HAP-1 (cell line): ENCODE measurements around the gene TLR9.
A peak's percentile ranks its signal among the peaks of the same experiment; 100 is the strongest.

ENCODE experiments used
- DNase-seq, 2 experiments: peaks; one replicate each; pipeline ENCODE4 v3.0.0-alpha.2; 2016 to 2020; ENCODE audit warnings: low spot score in 2 of 2
- H3K27me3 ChIP-seq: fragments of 250-450 bp; sonication (Bioruptor Pico); 2 replicates; pipeline ENCODE4 v1.5.1; 2020; ENCODE audit warnings: low read depth, mild to moderate bottlenecking, moderate library complexity
- H3K36me3 ChIP-seq: fragments of 250-450 bp; sonication (Bioruptor Pico); replicated peaks from 2 replicates; pipeline ENCODE4 v1.5.1; 2020; ENCODE audit warnings: mild to moderate bottlenecking
- H3K4me1 ChIP-seq: fragments of 250-450 bp; sonication (Bioruptor Pico); 2 replicates; pipeline ENCODE4 v1.5.1; 2020; ENCODE audit warnings: mild to moderate bottlenecking
- H3K4me3 ChIP-seq: fragments of 250-450 bp; sonication (Bioruptor Pico); 2 replicates; pipeline ENCODE4 v1.5.1; 2020; ENCODE audit warnings: mild to moderate bottlenecking, moderate library complexity
- H3K9me3 ChIP-seq: fragments of 250-450 bp; sonication (Bioruptor Pico); 2 replicates; pipeline ENCODE4 v1.5.1; 2020; ENCODE audit warnings: mild to moderate bottlenecking, moderate library complexity
- in situ Hi-C: fragments of 300-500 bp; cut with MboI; formaldehyde crosslinking; loops from 3 replicates; pipeline ENCODE4 v1.14.3; 2020; ENCODE audit warnings: low sequenced_read_pairs, inconsistent platforms, mixed read lengths

Gene TLR9

DNA sequence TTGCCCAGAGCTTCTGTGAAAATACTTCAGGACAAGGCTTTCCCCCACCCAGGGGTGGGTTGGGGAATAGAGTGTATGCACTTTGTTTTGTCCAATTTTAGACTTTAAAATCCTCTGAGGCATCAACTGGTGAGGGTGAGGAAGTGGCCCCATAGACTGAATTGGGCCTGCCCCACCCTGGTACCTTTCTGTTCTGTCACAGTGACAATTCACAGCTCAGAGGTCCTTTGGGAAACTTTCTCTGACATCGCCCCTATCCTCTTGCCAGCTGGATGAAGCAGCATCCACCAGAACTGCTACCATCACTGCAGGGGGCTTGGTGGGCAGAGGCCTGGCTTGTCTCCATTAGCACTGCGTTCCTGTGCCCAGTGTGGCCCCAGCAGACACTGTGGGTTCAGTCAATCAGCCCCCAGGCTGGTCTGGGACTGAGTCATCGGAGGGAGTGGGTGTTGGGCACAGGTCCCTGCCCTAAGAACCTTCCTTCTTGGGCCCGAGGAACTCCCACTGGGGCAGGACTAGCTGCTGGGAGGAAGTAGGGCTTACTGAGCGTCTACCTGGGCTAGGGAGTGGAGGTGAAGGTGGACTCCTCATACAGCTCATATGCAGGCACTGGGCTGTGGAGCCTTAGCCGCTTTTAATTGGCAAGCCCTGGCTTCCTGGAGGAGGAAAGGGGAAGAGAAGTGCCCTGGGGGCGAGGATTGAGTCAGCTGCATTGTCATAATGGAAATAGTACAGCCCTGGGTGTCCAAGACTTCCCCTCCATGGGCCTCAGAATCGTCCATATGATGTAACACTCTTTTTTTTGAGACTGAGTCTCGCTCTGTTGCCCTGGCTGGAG, 18.6 kb upstream of the TLR9 start:
- in situ Hi-C loops, result no loop called here
- no peaks in the 10 kb centered on the region for H3K9me3 ChIP-seq
- peak in 1 of 2 experiments; percentile 49 for DNase-seq
- H3K36me3 ChIP-seq, result peaks cover 5% of the 10 kb centered on the region
- H3K27me3 ChIP-seq, result no peaks in the 10 kb centered on the region
- H3K4me1 ChIP-seq, result peaks cover 14% of the 10 kb centered on the region
- H3K4me3 ChIP-seq, result no peak overlapping the region

DNA sequence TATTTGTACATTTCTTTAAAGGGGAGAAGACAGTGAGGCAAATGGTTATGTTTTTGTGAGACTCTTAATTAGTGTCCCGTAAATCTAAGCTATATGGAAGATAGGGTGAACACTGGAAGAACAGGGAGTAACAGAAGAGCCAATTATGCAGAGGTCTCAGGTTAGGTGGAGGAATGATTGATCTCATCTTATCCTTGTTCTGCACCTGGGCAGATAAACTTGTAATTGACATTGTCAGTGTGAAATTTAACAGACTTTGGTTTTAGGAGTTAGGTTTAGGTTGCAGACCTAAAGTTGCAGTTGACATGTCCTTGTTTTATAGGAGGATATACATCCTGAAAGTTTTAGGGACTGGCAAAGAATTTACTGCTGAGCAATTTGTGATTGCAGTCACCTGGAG, 16.6 kb upstream of the TLR9 start:
- Histone ChIP-seq H3K27me3 (no peaks in the 10 kb centered on the region), H3K36me3 (no peaks in the 10 kb centered on the region), H3K4me3 (no peak overlapping the region), H3K4me1 (peaks cover 28% of the 10 kb centered on the region), H3K9me3 (no peaks in the 10 kb centered on the region)
- in situ Hi-C loops, result no loop called here
- DNase-seq, result no peak

DNA sequence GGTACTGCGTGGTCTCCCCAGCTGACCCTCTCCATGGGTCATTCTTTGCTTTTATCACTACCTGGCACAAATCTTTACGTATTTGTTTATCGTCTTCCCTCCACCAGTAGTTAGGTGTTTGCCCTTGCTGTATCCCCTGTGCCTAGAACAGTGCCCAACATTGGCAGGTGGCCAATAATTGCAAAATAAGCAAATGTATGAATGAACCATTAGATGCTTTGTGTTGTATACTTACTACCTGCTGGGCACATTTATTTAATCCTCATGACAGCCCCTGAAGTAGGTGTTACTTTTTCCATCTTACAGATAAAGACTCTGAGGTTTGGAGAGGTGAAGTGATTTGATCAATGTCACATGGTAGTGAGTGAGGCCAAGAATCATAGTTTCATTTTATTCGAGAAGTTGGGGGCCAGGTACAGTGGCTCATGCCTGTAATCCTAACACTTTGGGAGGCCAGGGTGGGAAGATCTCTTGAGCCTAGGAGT, 15.5 kb upstream of the TLR9 start:
- H3K4me1 ChIP-seq, result peaks cover 32% of the 10 kb centered on the region
- no peak overlapping the region for H3K4me3 ChIP-seq
- no peaks in the 10 kb centered on the region for H3K36me3 ChIP-seq
- in situ Hi-C loops, result no loop called here
- no peaks in the 10 kb centered on the region for H3K9me3 ChIP-seq
- H3K27me3 ChIP-seq, result no peaks in the 10 kb centered on the region
- no peak for DNase-seq

DNA sequence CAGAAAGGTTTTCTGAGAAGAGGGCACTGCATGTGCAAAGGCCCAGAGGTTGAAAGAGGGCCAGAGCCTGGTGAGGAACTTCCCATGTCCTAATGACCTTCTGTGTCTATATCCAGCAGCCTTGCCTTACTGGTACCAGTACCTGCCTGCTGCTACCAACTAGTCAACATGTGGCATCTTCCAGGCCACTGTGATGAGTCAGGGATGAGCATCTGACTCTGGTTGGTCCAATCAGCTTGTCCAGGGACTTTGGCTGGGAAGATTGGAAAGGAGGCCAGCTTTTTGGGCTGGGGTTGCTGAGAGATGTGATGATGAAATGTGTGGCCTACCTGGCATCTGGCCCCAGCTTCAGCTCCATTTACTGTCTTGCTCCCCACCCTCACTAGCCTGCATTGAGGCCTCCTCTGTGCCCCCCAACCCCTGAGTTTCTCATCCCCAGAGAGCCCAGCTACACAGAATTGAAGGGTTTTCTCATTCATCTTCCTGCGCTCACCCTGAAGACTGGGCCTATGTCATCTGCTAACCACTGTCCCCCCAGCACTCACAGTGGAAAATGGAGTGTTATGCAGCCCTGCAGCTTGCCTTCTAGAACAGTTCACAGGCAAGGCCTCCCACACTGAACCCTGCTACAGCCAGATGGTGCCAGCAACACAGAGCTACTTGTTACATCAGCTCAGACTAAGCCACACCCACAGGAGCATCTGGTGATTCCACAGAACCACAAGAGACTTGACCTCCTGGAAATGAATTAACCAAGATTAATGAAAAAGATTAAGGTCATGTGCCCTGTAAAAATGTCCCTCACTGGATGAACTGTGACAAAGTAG, 14.8 kb upstream of the TLR9 start:
- Histone ChIP-seq H3K36me3 (no peaks in the 10 kb centered on the region), H3K4me3 (peak overlapping the region; percentile 95), H3K9me3 (no peaks in the 10 kb centered on the region), H3K4me1 (peaks cover 30% of the 10 kb centered on the region), H3K27me3 (no peaks in the 10 kb centered on the region)
- peak in 1 of 2 experiments; percentile 47 for DNase-seq
- in situ Hi-C loops, result no loop called here

DNA sequence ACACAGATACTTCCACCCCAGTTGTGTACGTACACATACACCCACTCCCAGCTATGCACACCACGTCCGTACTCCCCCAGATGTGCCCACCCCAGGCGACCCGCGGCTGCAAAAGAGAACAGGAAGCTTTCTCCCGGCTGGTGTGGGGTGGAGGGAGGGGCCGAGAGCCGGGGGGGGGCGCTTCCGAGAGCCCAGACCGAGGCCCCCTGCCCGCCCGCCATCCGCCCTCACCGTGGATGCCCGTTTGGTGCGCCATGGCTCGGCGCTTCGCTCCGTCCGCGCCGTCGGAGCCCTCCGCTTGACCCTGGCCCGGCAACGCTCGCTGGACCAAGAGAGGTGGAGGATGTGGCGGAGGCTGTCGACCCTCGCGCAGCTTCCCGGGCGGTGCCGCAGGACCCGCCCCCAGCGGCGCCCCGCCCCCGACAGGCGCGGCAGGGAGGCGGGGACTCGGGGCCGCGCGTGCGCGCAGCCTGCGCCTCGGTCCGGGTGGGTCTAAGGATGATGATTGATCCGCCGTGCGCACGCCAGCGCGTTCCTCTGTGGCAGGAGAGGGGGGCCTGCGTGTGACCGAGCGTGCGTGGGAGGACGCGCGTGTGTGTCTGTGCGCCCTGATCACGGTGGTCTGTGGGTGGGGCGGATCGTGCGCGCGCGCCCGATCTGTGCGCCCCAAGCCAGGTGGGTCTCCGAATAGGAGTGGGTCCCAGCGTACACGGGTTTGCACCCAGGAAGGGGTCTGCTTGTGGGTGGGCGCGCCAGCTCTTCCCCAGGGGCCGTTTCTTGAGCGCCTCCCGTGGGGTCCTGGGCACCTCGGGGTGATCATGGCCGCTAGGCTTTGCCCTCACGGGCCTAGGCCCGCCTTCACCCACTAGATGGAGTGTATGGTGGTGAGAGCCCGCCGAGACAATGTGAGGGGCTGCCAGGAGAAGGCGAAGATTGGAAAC, 13.6 kb upstream of the TLR9 start, which contains the start of gene TWF2:
Gene TWF2, minus strand, starts transcription at position 398 of the 941 bp plus-strand sequence. Its CDS starts 142 bp downstream, at position 256.
- in situ Hi-C loops, result no loop called here
- Histone ChIP-seq H3K9me3 (no peaks in the 10 kb centered on the region), H3K4me1 (peaks cover 28% of the 10 kb centered on the region), H3K27me3 (no peaks in the 10 kb centered on the region), H3K4me3 (peak within 1 kb of the TSS; percentile 95), H3K36me3 (no peaks in the 10 kb centered on the region)
- DNase-seq, result peak; percentile 71 to 85

DNA sequence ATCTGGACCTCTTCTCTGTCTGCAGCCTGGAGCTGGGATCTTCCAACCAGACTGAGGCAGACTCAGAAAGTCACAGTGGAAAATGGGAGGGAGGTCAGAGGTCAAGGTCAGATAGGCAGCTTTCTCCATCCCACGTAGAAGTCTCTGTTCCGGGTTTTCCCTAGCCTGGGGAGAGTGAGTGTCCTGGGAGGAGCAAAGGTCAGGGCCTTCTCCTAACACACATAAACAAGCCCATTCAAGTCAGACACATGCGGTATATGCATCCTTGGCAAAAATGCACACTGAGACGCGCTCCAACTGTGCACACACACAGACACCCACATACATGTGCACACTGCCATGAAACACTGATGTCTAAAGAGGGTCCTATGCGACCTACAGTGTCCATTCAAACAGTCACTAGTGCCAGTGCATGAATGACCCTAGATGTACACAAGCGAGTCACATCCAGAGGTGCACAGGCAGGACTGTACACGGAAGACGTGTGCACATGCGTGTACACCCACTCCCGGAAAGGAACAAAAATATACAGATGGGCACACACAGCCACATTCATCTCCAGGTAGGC, 12.8 kb upstream of the TLR9 start:
- in situ Hi-C loops, result no loop called here

DNA sequence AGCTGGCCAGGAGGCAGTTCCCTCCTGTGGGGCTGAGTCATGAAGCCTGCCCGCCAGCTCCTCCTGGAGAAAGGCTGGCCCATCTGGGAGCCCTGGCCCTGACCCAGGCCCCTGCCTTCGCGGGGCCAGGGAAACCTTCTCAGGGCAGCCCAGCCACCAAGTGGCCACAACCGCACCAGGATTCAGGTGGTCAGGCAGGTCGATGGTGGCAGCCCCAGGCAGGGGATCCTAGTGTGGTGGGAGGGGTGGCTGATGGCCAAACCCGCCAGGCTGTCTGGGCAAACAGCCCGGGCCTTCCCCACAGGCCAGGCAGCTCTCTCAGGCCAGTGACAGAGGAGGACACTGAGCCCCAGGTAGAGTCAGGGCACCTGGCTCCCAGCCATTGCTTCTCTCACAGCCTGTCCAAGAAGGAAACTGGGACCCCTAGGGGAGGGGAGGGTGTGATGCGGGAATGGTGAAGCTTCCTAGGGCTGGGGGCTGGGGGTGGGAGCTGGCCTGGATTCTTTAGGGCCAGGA, 12.3 kb upstream of the TLR9 start:
- Histone ChIP-seq H3K27me3 (no peaks in the 10 kb centered on the region), H3K4me1 (peaks cover 28% of the 10 kb centered on the region), H3K36me3 (no peaks in the 10 kb centered on the region), H3K4me3 (peak overlapping the region; percentile 95), H3K9me3 (no peaks in the 10 kb centered on the region)
- peak in 1 of 2 experiments; percentile 42 for DNase-seq
- in situ Hi-C loops, result no loop called here

More for the DNA sequence above, 12.8 kb upstream of the TLR9 start:
- Histone ChIP-seq H3K27me3 (no peaks in the 10 kb centered on the region), H3K9me3 (no peaks in the 10 kb centered on the region), H3K4me1 (peaks cover 28% of the 10 kb centered on the region), H3K36me3 (no peaks in the 10 kb centered on the region), H3K4me3 (peak overlapping the region; percentile 95)
- DNase-seq, result no peak

DNA sequence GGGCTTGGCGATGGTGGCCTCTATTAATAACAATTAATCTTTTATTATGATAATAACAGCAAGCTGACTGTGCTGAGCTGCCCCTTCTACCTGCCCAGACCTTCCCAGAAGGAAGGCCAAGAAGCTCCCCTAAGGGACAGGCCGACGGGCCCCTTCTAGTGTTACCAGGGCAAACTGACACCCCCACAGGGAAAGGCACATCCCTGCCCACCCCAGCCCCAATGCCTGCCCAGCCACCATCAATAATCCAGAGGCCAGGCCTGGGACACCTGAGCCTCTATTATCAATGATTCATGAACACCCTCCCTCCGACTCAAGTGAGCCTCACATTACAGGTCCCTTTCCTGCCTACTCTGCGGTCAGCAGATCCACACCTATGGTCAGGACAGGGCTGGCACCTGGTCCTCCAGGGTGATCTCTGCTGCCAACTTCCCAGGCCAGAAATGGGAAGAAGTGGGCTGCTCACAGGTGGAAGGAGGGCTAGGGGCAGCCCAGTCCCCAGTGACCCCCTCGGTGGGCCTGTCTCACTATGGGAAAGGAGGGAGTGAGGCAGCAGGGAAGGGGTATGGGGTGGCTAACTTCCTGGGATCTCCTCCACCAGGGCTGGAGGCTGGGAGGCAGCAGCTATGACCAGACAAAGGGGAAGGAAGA, 11.7 kb upstream of the TLR9 start:
- no peak for DNase-seq
- Histone ChIP-seq H3K36me3 (no peaks in the 10 kb centered on the region), H3K4me3 (no peak overlapping the region), H3K9me3 (no peaks in the 10 kb centered on the region), H3K27me3 (no peaks in the 10 kb centered on the region), H3K4me1 (peaks cover 28% of the 10 kb centered on the region)
- in situ Hi-C loops, result no loop called here

DNA sequence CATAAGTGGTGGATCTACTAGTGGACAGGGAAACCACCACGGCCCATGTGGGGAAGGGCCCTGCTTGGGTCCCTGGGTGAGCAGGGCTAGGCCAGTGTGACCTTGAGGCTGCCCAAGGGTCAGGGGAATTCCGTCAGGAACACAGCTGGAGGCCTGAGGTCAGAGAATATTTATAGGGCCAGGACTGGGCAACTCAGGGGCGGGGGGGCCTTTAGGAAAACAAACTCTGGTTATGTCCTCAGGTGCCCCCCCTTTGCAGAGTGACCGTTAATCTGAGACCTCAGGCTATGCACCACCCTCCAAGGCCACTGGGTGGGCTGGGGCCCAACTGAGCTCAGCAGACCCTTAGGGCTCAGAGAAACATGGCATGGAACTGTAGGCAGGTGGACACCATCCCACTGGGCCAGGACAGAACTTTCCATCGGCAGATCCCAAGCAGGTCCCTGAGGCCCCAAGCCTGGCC, 11.0 kb upstream of the TLR9 start:
- no peaks in the 10 kb centered on the region for H3K27me3 ChIP-seq
- H3K9me3 ChIP-seq, result no peaks in the 10 kb centered on the region
- in situ Hi-C loops, result no loop called here
- peaks cover 4% of the 10 kb centered on the region; the same call in 1 of the 2 replicates for H3K36me3 ChIP-seq
- DNase-seq, result no peak
- peaks cover 28% of the 10 kb centered on the region for H3K4me1 ChIP-seq
- H3K4me3 ChIP-seq, result no peak overlapping the region

DNA sequence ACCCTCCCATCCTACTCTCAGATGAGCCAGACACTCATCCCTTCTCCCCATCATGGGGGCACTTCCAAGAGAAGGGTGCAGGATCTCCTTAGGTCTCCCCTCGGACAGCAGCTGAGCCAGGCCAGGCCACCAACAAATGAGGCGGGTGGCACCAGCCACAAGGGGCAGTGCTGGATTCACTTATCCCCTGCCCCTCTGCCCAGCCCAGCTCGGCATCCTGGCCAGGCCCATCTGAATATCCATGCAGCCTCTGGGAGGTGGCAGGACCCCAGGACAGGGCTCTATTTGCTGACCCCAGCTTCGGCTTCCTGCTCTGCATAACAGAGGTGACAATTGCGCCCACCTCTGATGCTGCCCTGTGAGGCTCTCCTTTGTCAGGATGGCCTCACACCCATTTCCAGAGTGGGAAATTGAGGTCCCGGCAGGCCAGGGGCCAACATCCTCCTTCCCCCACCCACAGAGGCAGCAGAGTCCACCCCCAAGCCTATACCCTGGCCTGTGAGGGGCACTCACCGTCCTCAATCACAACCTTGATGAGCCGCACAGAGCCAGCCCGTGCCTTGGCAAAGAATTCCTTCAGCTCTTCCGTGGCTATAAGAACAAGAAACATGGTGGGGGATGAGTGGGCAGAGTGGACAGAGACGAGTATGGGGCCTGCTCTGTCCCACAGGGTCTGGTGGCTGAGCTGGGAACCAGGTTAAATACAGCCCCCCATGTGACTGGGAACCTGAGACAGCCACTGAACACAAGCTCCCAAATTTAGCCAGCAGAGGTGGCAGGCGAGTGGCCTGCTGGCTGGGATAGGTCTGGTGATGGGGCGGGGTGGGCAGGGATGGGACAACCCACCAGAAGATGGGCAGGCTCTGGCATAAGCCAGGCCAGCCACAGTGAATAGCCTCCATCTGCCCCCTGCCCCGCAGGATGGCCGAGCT, 9.3 kb upstream of the TLR9 start:
- H3K4me1 ChIP-seq, result peaks cover 19% of the 10 kb centered on the region
- in situ Hi-C loops, result loop anchor here (5.0 kb wide), 2 partner anchors 108 to 208 kb away; no protein-coding TSS in a partner anchor
- peaks cover 21% of the 10 kb centered on the region for H3K36me3 ChIP-seq
- no peak for DNase-seq
- H3K9me3 ChIP-seq, result no peaks in the 10 kb centered on the region
- H3K4me3 ChIP-seq, result no peak overlapping the region
- H3K27me3 ChIP-seq, result no peaks in the 10 kb centered on the region

DNA sequence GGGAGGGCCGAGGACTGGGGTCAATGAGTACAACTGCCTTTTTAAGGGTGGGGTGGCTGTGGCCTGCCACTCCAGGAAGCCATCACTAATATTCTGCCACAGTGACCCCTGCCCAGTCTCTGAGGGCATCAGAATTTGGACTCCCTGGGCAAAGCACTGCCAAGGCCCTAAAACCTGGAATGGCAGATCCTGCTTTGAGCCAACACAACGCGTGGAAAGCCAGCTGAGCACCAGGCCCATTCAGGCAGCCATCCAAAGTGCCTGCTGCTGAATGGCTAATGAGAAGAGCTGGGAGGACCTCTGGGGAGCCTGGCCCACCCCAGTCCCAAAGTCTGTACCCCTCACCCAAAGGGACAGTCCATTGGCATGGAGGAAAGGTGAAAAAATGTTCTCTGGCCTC, 8.5 kb upstream of the TLR9 start:
- H3K9me3 ChIP-seq, result no peaks in the 10 kb centered on the region
- DNase-seq, result no peak
- peaks cover 29% of the 10 kb centered on the region for H3K36me3 ChIP-seq
- H3K4me1 ChIP-seq, result peaks cover 18% of the 10 kb centered on the region
- in situ Hi-C loops, result loop anchor here (5.0 kb wide), 2 partner anchors 108 to 208 kb away; no protein-coding TSS in a partner anchor
- H3K4me3 ChIP-seq, result no peak overlapping the region
- no peaks in the 10 kb centered on the region for H3K27me3 ChIP-seq
